Ishikawa (cell line): ENCODE measurements around the gene BABAM2.

ENCODE experiments used
- EP300 ChIP-seq: IDR thresholded peaks from 2 replicates; pipeline ENCODE4 v1.6.1; 2012; ENCODE audit warnings: borderline replicate concordance
- RAD21 ChIP-seq: IDR thresholded peaks from 2 replicates; pipeline ENCODE4 v1.6.1; 2012; ENCODE audit warnings: low read depth
- TAF1 ChIP-seq: IDR thresholded peaks from 2 replicates; pipeline ENCODE4 v1.6.1; 2012; ENCODE audit warnings: low read depth, mild to moderate bottlenecking
- TF ChIP-seq, protein P1 (sequence below): IDR thresholded peaks from 2 replicates; pipeline ENCODE4 v1.6.1; 2012; ENCODE audit warnings: low read depth, mild to moderate bottlenecking

DNA sequence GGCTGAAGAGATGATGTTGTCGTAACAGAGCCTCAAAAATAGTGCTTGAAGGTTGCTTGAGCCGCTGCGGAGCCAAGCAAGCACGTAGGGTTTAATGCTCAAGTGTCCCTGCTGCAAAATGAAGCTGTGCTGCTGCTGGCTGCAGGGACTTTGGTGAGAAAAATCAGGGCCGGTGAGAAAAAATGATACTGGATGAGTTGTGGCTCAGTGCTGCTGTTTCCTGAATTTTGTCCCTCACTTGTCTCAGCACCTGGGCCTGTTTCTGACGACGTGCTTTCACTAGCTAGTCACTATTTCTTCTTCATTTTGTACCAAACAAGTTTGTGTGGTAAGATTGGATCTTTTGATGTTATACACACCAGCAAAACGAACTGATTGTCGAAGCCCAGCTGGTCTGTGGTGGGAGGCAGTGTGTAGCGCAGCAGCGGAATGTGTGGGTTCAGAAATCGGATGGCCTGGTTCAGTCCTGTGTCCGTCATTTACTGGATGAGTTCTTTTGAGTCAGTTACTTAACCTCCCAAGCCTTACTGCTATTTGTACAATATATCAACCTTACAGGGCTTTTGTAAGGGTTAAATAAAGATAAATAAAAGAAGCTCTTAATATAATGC, 329.3 kb downstream of the BABAM2 start:
- no peak for TF ChIP-seq EP300
- TF ChIP-seq TAF1 = no peak
- TF ChIP-seq RAD21 = no peak
- TF ChIP-seq, protein P1, sequence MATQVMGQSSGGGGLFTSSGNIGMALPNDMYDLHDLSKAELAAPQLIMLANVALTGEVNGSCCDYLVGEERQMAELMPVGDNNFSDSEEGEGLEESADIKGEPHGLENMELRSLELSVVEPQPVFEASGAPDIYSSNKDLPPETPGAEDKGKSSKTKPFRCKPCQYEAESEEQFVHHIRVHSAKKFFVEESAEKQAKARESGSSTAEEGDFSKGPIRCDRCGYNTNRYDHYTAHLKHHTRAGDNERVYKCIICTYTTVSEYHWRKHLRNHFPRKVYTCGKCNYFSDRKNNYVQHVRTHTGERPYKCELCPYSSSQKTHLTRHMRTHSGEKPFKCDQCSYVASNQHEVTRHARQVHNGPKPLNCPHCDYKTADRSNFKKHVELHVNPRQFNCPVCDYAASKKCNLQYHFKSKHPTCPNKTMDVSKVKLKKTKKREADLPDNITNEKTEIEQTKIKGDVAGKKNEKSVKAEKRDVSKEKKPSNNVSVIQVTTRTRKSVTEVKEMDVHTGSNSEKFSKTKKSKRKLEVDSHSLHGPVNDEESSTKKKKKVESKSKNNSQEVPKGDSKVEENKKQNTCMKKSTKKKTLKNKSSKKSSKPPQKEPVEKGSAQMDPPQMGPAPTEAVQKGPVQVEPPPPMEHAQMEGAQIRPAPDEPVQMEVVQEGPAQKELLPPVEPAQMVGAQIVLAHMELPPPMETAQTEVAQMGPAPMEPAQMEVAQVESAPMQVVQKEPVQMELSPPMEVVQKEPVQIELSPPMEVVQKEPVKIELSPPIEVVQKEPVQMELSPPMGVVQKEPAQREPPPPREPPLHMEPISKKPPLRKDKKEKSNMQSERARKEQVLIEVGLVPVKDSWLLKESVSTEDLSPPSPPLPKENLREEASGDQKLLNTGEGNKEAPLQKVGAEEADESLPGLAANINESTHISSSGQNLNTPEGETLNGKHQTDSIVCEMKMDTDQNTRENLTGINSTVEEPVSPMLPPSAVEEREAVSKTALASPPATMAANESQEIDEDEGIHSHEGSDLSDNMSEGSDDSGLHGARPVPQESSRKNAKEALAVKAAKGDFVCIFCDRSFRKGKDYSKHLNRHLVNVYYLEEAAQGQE = no peak
